Islet precursor cell (in vitro differentiated cells): ENCODE measurements around the gene RPTOR.
"Not testable (repeated sequence)": the region's sequence is repeated elsewhere in the genome, so short reads cannot be mapped to it uniquely, and the experiment has no call there.

ENCODE experiments used
- DNase-seq: peaks from one replicate; pipeline ENCODE4 v3.0.0-alpha.2; 2018

Gene RPTOR

DNA sequence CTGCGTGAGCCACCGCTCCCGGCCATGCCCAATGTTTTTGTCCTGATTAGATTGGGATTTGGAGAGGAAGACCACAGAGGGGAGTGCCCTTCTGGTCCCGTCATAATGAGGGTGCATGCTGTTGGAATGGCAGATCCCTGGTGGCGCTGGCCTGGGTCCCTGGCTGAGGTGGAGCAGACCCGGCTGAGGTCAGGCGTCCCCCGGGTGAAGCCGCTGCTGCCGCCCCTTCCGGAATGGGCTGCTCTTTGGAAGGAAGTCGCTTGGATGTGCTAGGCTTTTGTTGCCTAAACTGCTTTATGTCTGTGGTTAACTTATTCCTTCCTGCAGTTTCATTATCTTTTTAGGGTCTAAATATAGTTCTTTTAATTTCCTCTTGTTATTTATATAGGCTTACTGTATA, 326.7 kb downstream of the RPTOR start:
- DNase-seq = no peak

DNA sequence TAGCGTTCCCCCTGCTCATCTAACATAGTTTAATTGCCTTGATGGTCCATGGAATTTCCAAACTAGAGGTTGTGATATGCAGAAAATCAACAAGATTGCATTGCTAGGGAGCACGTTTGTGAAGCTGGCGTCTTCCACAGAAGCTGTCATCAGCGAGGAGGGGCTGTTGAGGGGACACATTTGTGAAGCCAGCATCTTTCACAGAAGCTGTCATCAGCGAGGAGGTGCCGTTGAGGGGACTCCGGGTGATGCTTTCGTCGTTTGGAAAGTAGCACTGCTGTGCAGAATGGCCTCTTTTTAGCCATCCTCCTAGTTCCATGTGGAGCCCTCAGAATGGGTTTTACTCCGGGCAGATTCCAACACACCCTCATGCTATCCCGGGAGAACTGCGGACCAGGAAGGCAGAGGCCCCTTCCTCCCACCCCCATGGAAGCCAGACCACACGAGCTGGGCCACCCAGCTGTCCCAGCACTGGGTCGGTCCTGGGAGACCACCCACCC, 327.4 kb downstream of the RPTOR start:
- no peak for DNase-seq

DNA sequence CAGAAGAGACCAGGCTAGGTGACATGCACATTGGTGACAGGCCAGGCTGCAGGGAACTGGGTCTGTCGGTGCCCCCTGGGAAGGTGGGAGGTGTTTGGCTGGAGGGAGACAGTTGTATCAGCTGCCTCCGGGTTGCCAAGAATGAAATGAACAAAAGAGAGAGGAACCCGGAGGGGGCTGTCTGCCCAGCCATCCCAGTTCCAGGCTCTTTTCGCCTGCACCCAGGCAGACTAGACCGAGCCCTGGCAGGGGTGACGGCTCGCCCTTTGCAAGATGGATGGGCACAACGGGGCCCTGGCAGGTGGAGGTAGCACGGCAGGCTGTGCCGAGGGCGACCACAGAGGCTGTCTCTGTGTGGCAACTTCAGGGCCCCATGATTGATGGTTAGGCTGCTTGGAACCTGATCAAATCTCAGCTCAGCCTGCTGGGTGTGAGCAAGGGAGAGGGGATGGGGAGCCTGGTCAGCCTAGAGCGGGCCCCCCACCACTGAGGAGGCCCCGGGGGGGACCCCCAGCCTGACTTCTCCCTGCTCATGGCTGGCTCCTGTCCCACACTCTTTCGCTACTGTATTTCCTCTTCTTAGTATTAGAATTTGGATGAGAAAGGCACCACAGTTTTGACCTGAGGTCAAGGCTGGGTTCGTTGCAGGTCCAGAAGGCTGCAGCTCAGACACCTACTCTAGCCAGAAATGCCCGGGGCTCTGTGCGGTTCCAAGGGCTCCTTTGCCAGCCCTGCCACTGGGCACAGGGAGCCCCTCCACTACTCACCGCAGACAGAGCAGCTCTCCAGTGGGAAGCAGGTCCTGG, 328.1 kb downstream of the RPTOR start:
- DNase-seq = no peak

DNA sequence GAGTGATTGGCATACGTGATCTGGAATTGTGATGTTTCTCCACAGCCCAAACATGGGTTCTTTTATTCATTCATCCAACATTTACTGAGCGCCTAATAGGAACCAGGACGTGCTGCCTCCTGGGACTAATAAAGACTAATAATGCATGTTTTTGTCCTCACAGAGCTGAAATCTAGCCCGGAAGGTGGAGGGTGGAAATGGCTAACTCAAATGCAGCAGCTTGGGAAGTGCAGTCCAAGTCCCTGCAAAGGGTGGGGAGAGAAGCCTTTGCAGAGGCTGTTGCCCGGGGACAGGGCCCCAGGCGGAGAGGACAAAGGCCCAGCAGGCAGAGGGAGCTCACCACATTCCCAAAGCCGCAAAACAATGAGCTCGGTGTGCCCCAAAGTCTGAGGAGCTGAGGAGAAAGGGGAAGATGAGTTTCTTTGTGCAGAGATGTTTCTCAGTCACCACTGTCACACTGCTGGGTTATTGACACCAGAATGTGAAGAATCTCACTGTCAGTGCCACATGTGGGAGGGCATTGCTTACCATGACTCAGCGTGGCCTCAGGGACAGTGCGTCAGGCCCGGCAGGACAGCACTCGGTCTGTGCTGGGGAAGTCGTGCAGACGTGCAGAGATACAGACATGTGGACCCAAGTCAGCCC, 328.8 kb downstream of the RPTOR start:
- DNase-seq = peak; percentile 93

DNA sequence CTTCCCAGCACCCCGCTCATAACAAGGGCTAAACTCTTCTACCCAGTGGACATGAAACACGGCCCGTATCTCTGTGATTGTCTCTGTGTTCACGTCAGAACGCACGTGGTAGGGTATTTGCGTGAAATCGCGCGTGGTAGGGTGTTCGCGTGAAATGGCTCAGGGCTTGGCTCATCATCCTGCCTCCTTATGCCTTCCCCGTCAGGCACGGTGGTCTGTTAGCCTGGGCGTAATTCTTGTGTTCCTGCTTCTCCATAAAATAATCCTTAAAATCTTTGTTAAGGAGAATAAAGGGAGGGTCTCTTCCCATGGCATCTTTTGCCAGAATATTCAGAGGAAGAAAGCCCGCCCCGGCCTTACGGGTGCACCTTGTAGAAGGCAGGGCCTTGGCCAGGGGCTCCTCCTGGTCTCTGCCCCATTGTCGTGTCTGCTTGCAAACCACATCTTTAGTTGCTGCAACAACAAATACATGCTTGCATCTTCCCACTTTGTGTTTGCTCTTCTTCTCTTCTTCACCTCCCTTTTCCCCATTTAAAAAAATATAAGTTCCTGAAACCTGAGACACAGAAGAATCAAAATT, 330.3 kb downstream of the RPTOR start:
- DNase-seq = no peak

DNA sequence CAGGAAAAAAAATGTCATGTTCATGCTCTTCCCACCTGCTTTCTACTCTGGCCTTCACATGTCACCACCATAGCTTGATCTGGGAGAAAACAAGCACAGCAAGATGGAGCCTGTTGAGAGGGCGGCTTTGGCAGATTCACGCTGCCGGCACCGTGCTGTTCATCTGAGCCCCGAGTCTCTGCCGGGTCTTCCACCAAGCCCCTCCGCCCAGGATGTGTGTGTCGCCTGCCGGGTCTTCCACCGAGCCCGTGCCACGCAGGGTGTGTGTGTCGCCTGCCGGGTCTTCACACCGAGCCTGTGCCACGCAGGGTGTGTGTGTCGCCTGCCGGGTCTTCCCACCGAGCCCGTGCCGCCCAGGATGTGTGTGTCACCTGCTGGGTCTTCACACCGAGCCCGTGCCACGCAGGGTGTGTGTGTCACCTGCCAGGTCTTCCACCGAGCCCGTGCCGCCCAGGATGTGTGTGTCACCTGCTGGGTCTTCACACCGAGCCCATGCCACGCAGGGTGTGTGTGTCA, 330.9 kb downstream of the RPTOR start:
- not testable (repeated sequence) for DNase-seq

DNA sequence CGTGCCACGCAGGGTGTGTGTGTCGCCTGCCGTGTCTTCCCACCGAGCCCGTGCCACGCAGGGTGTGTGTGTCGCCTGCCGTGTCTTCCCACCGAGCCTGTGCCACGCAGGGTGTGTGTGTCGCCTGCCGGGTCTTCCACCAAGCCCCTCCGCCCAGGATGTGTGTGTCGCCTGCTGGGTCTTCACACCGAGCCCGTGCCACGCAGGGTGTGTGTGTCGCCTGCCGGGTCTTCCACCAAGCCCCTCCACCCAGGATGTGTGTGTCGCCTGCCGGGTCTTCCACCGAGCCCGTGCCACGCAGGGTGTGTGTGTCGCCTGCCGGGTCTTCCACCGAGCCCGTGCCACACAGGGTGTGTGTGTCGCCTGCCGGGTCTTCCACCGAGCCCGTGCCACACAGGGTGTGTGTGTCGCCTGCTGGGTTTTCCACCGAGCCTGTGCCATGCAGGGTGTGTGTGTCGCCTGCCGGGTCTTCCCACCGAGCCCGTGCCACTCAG, 331.9 kb downstream of the RPTOR start:
- DNase-seq = not testable (repeated sequence)

DNA sequence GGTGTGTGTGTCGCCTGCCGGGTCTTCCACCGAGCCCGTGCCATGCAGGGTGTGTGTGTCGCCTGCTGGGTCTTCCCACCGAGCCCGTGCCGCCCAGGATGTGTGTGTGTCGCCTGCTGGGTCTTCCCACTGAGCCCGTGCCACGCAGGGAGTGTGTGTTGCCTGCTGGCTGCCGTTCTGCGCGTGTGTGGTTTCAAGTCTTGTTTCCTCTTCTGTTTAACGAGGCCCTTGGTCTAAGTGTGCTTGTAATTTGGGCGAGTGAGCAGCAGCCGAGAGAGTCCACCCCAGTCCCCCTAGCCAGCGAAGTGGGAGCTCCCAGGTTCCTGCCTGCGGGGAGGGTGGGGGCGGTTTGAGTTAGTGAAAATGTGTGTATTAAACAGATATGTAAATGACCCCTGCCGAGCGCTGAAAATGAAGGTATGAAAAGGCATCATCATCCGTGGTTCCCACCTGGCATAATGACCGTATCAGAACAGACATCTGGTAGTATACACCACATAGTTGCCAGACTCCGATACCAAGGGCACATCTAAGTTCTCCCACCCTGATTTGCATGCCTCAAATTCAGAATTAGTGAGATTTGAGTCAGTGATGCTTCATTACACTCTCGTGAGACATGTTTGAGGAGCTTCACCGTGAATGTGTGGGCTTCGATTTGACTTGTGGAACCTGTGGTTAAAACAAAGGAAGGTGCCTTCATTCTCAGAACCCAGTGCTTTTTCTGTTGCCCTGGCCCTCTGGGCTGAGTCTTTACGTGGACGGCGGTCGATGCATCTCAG, 332.5 kb downstream of the RPTOR start:
- no peak for DNase-seq

DNA sequence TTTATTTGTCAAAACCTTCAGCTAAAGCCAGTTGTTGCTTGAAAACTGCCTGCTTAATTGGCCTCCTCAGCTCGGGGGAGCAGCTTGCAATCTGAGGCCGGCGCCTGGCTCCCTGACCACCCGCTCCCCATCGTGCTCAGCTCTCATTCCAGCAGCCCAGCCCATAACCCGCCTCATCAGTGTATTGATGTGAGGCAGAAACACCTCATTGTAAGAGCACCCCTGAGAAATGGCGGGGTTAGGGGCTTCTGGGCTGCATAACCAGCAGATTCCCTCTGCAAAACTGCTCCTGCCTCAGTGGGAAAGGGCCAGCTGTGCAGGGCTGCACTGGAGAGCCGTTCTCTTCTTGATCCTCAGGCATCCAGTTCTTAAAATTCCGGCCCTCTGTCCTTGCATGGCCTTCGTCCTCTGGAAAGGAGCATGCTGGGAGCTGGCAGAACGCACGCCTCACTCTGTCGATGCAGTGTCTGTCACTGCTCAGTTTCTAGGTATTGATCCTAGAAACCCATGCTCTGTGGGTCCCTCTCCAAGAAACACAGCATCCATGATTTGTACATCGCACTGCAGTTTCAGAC, 333.2 kb downstream of the RPTOR start:
- DNase-seq = no peak

DNA sequence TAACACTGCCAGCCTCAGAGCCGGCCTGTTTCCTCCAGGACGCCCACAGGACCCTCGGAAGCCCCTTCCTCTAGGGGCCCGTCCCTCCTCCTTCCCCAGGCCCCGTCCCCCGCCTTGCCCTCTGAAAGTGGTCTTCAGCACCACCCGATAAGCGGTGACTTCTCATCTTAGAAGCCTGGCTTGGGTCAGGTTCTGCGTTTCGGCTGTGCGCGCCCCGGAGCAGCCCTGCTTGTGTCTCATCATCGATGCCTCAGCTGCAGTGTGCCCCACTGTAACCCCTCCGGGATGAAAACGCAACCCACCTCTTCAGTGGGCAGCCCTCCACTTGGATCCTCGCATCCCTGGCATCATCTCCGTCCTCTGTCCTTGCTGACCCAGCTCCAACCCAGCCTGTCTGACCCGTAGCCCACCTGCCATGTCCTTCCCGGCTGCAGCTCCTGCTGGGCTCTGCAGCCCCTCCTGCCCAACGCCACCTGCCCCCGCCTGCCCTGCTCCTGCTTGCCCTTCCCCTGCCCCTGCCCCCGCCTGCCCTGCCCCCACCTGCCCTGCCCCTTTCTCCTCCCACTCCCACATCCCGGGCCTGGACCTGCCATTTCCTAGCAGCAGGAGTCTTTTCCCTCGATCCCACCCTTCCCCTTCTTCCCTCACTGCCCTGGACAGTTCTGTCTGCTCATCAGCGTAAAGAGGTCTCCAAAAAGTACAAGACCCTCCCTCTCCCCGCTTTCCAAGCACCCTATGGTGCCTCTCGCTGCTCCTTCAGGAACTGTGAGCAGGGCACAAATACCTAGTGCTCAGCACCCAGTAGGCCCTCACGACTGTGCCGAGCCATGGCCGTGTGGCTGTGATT, 334.5 kb downstream of the RPTOR start:
- DNase-seq = no peak

DNA sequence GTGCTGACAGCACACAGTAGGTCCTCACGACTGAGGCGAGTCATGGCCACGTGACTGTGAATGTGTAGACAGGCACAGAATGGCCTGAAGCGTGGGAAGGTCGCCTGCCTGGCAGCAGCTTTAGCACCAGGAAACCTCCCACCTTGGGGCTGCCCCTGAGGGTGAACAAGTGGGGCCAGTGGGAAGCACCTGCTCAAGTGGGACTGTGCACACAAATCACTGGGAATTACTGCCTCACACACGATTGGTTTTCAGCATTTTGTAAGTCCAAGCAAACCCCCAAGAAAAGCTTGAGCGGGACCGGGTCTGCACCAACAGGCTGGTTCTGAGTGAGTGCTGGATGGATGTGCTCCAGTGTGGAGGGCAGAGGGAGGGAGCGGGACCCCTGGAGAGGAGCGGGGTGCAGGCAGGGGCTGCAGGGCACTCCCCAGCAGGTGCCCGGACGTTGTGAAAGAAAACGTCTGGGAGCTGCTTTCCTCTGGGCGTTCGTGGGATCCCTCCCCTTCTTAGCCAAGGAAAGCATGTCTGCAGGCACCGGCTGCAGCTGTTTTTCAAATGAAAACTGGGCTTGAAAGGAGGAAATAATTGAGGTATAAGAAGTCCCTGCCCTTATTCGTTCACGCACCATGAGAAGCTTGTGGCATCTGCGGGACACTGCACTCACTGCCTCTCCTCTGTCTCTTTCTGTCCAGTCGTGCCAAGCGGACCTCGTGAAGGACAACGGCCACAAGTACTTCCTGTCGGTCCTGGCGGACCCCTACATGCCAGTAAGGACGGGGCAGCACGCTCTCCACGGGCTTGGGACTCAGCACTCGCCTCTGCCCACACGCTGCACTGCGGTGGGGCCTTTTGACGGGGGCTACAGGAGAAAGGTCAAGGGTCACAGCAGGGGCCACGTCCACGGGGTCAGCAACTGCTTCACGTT, 335.3 kb downstream of the RPTOR start:
- DNase-seq = no peak

DNA sequence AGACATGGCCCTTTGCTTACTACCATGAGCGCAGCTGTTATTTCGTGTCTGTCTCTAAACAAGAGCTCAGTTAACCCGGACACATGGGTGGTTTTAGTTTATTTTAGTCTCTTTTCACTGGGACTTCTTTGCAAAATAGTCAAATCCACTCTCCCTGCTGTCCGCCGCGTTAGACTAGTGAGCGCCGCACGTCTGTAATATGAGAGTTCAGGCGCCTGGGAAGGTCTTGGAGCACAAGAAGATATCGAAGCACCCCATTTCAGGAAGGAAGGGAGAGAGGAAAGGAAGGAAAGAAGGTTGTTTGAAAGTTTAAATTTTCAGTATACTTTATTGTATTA, 336.0 kb downstream of the RPTOR start:
- DNase-seq = no peak

DNA sequence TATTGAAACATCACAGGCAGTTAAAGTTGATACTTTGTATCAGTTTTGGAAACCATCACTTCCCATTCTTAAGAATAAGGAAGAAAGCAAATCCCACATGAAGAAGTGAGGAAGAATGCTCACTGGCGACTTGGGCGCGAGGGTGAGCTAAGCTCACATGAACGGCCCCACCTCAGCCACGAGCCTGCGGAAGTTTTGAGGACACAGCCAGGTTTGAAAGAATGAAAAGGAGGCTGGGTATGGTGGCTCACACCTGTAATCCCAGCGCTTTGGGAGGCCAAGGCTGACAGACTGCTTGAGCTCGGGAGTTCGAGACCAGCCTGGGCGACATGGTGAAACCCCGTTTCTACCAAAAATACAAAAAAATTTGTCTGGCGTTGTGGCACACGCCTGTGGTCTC, 336.7 kb downstream of the RPTOR start:
- no peak for DNase-seq

DNA sequence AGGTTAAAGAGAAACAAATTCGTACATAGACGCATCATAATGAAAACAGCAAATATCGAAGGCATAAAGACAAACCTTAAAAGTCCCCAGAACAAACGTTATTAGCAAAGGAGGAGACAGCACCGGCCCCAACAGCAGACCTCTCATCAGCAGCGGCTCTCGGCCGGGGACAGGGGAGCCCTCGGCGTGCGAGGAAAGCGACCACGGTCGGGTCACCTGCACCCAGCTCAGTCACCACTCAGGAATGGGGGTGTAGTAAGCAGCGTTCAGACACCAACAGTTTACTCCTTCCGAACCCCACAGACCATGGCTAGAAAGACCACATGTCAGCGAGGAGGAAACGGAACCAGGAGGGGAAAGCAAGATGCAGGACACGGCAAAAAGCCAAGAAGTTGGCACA, 337.7 kb downstream of the RPTOR start:
- no peak for DNase-seq

DNA sequence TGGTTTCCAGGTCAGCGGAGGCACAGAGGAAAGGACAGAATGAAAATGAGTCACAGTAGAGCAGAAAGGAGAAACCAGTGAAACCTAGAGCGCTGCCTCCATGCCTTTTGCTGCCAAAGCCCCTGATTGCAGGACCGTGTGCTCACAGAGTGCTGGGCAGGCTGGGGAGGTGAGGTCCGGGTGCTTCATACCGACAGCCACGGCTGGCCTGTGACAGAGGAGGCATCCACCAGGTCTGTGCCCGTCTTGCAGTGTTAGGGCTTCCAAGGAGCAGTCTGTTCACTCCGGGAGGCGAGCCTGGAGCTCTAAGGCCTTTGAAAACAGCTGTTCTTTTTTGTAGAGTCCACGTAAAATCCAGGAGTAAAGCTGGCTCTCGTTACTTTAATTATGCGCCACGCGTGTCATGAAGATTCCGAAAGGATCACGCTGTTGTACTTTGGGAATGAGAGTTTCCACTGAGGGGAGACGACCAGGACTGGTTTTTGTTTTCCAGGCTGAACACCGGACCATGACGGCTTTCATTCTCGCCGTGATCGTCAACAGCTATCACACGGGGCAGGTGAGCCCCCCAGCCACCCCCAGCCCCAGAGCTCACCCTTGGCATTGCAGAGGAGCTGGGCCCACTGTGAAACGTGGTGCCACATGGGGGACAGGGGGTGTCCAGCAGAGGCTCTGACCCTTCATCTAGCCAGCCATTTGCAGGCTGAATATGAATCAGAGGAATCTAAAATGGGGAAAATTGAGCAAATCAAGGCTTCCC, 338.5 kb downstream of the RPTOR start:
- no peak for DNase-seq

DNA sequence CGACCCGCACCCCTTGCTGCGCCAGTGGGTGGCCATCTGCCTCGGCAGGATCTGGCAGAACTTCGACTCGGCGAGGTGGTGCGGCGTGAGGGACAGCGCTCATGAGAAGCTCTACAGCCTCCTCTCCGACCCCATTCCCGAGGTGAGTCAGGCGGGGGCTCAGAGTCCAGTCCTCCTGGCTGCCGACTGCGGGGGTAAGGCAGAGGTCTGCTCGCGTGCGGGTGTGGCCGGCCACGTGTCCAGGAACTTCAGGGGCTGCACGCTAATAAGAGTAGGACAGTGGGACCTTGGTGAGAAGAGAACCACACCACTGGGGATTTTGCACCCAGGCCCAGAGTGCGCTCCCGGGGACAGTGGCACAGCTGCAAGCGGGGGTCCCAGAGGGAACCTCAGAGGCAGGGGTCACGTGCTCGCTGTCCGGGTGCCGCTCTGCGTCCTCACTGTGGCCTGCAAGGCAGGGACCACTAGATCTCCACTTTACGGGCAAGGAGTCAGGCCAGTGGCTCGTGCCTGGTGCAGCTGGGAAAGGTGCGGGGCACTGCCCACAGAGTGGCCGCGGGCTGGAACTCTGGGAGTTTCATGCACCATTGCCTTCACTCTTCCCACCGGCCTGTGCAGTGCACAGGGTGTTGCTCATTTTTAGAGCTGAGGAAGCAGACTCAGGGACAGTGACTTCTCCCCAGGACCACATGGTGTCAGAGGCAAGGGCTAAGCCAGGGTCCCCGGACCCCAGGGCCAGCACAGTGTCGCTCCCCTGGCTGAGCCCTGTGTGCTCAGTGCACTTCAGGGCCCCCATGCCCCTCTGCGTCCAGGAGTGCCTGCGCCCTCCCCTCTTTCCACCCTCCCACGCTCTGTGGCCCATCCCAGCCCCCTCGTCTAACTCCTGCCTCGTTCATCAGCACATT, 339.4 kb downstream of the RPTOR start:
- DNase-seq = no peak

DNA sequence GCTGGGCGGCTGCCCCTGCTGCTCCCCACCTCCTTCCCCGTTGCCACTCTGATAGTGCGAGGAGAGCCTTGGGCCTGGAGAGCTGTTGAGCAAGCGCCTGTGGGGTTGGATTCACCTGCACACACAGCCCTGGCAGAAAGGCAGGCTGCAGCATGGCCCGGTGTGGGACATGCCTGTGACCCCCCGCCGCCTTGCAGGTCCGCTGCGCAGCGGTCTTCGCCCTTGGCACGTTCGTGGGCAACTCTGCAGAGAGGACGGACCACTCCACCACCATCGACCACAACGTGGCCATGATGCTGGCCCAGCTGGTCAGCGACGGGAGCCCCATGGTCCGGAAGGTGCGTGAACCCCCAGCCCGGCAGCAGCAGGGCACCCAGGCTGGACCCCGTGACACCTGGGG, 340.2 kb downstream of the RPTOR start:
- DNase-seq = no peak

DNA sequence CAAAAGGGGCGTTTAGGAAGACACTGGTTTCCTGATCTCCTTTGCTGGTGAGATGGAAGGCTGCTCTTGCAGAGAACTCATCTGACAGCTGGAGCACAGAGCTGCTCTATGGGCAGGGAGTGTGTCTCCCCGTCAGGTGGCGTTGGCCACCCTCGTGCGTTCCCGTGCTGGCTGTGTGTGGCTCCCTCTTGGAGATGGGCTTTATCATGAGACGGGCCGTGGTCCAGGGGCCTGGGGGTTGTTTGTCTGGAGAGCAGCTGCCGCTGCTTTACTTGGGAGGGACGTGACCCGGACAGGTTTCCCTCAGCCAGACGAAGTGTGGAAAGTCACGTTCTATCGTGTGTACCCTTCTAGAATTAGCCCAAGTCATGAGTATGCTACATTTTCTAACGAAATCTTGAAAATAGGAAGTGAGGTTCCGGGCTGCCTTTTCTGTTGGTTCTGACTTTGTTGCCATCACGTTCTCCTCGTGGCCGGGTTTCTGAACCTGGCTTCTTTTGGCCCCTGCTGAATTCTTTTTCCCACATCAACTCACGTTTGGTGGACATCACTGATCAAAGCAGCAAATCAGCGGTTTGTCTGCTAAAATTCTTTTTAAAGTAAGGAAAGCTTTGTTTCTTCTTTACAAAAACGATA, 341.4 kb downstream of the RPTOR start:
- DNase-seq = no peak
